ENCODE measurements around the gene TBXA2R. TPM values are rescaled to one million over a fixed set of nuclear protein-coding genes. Genes with fewer than 3 reads are reported as not detected.

TBXA2R gene
- total and polyA plus RNA-seq, 2 of the 4 experiments (the other 2 are of a cell fraction) = 0.36 to 2.3 TPM

GRCh38 chr19:3644351-3645066, 37.8 kb upstream of the TBXA2R start:
- Histone ChIP-seq H2AK9ac (replicated peaks; ENCODE audit: low read depth, low read length, poor library complexity) (no peak overlapping the region), H4K5ac (ENCODE audit: low read depth, low read length) (no peak overlapping the region), H2AK5ac (ENCODE audit: low read depth, low read length) (no peak overlapping the region), H2AFZ (replicated peaks; ENCODE audit: low read length, poor library complexity) (no peak overlapping the region), H3K9me3 (ENCODE audit: control insufficient read depth, insufficient read depth, low read length) (no peaks in the 10 kb centered on the region), H2BK20ac (ENCODE audit: low read depth, low read length) (no peak overlapping the region), H3K4me2 (ENCODE audit: low read depth, low read length) (no peak overlapping the region), H3K14ac (replicated peaks; ENCODE audit: low read depth, low read length) (no peak overlapping the region), H3K27me3 (ENCODE audit: control insufficient read depth, insufficient read depth, low read length) (no peaks in the 10 kb centered on the region), H3K18ac (ENCODE audit: low read depth, low read length) (no peak overlapping the region), H3K56ac (ENCODE audit: extremely low read depth, insufficient read depth, low read length) (no peak overlapping the region), H4K20me1 (ENCODE audit: insufficient read depth, low read length) (peaks cover 6% of the 10 kb centered on the region; the same call in 1 of the 2 replicates), H3K79me1 (ENCODE audit: low read depth in 1 of 2, low read length in 2 of 2) (no peaks in the 10 kb centered on the region; a peak in 1 of 4 replicates), H2BK5ac (ENCODE audit: low read depth, low read length, poor library complexity, severe bottlenecking) (no peak overlapping the region), H3K4me3 (ENCODE audit: insufficient read depth, low read depth, low read length) (no peak overlapping the region), H2BK15ac (ENCODE audit: low read depth, low read length) (no peak overlapping the region), H4K91ac (ENCODE audit: insufficient read depth, low read depth, low read length) (no peak overlapping the region), H3K27ac (ENCODE audit: insufficient read depth, low read length) (no peak overlapping the region), H3K23ac (ENCODE audit: low read depth, low read length) (no peak overlapping the region), H3K36me3 (ENCODE audit: control insufficient read depth, insufficient read depth, low read length) (peaks cover 46% of the 10 kb centered on the region), H3K9me1 (ENCODE audit: insufficient read depth, low read length) (no peaks in the 10 kb centered on the region), H4K8ac (ENCODE audit: low read depth in 2 of 2, low read length in 2 of 2) (no peak overlapping the region), H3K4ac (ENCODE audit: low read depth, low read length) (no peak overlapping the region), H2BK120ac (ENCODE audit: low read depth, low read length) (no peak overlapping the region), H3K9ac (ENCODE audit: low read depth, low read length) (no peak overlapping the region), H3K4me1 (ENCODE audit: control insufficient read depth, insufficient read depth, low read length) (no peaks in the 10 kb centered on the region)
- in situ Hi-C loops (cut with MboI; ENCODE audit: low sequenced_read_pairs) = no loop called here
- dilution Hi-C loops (cut with HindIII; ENCODE audit: low sequenced_read_pairs, unreplicated experiment) = no loop called here
- peak; percentile 49 for DNase-seq
- ChIA-PET CTCF (no interaction called here), POLR2A (ENCODE audit: unreplicated experiment) (no interaction called here)
- no TSS peak for BruUV-seq (replicated peaks)
- peak; percentile 55 for ATAC-seq (ENCODE audit: low read depth)
- 84% methylated on average over 7 of the region's 19 CpGs; no CpG with 5 or more reads in 1 of the 2 experiments for WGBS, 2 experiments (ENCODE audit: extremely low coverage in 2 of 2, insufficient read length in 1 of 2)
- TF ChIP-seq RFX5 (IDR thresholded peaks at IDR 0.05; ENCODE audit: low read depth, low read length) = no peak
- no peak for TF ChIP-seq SMC3 (IDR thresholded peaks at IDR 0.05; ENCODE audit: low read depth, low read length)
- no peak for TF ChIP-seq CHD1 (IDR thresholded peaks at IDR 0.05; ENCODE audit: low read depth, low read length)
- no peak for TF ChIP-seq RCOR1 (IDR thresholded peaks at IDR 0.05; ENCODE audit: insufficient replicate concordance, low read length)
- TF ChIP-seq MXI1 (IDR thresholded peaks at IDR 0.05; ENCODE audit: borderline replicate concordance, low read depth, low read length) = no peak
- no peak for TF ChIP-seq MAFK (IDR thresholded peaks at IDR 0.05; ENCODE audit: low read depth, low read length)
- TF ChIP-seq RAD21 (IDR thresholded peaks at IDR 0.05; ENCODE audit: low read length) = no peak
- TF ChIP-seq BHLHE40 (IDR thresholded peaks at IDR 0.05; ENCODE audit: low read depth, low read length) = no peak
- TF ChIP-seq CEBPB (IDR thresholded peaks at IDR 0.05; ENCODE audit: low read depth, low read length) = no peak
- no peak for TF ChIP-seq MAZ (IDR thresholded peaks at IDR 0.05; ENCODE audit: borderline replicate concordance, low read depth, low read length)
- TF ChIP-seq NFE2L2 (IDR thresholded peaks at IDR 0.05; ENCODE audit: low read depth, low read length) = no peak
- TF ChIP-seq FOS (IDR thresholded peaks at IDR 0.05; ENCODE audit: low read depth, low read length) = no peak
- no peak for TF ChIP-seq ELK1 (IDR thresholded peaks at IDR 0.05; ENCODE audit: borderline replicate concordance, low read depth, low read length)
- TF ChIP-seq POLR2A (IDR thresholded peaks at IDR 0.05; ENCODE audit: low read depth, low read length) = no peak
- TF ChIP-seq, protein P1, sequence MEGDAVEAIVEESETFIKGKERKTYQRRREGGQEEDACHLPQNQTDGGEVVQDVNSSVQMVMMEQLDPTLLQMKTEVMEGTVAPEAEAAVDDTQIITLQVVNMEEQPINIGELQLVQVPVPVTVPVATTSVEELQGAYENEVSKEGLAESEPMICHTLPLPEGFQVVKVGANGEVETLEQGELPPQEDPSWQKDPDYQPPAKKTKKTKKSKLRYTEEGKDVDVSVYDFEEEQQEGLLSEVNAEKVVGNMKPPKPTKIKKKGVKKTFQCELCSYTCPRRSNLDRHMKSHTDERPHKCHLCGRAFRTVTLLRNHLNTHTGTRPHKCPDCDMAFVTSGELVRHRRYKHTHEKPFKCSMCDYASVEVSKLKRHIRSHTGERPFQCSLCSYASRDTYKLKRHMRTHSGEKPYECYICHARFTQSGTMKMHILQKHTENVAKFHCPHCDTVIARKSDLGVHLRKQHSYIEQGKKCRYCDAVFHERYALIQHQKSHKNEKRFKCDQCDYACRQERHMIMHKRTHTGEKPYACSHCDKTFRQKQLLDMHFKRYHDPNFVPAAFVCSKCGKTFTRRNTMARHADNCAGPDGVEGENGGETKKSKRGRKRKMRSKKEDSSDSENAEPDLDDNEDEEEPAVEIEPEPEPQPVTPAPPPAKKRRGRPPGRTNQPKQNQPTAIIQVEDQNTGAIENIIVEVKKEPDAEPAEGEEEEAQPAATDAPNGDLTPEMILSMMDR (conservative IDR thresholded peaks at IDR 0.05; ENCODE audit: low read depth, low read length) = no peak
- TF ChIP-seq, protein P2, sequence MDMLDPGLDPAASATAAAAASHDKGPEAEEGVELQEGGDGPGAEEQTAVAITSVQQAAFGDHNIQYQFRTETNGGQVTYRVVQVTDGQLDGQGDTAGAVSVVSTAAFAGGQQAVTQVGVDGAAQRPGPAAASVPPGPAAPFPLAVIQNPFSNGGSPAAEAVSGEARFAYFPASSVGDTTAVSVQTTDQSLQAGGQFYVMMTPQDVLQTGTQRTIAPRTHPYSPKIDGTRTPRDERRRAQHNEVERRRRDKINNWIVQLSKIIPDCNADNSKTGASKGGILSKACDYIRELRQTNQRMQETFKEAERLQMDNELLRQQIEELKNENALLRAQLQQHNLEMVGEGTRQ (IDR thresholded peaks at IDR 0.05; ENCODE audit: low read depth, low read length) = no peak
- intact Hi-C loops (cut with micrococcal nuclease) = no loop called here
